Effector memory CD4-positive, alpha-beta T cell (primary cell): Measurements from ENCODE around the gene DAPP1.

Experiments used
- DNase-seq, 3 donors: peaks; one replicate each; pipeline ENCODE4 v3.0.0-alpha.2; 2020
- H3K27ac ChIP-seq: 2 replicates; pipeline ENCODE4 v1.7.0; 2013; ENCODE audit warnings: mild to moderate bottlenecking, low read length, moderate library complexity; ENCODE audit not compliant: insufficient read depth, poor library complexity, severe bottlenecking
- H3K27me3 ChIP-seq: replicated peaks from 2 replicates; pipeline ENCODE4 v1.7.0; 2013; ENCODE audit warnings: mild to moderate bottlenecking, low read length; ENCODE audit not compliant: insufficient read depth, control insufficient read depth, poor library complexity, severe bottlenecking
- H3K36me3 ChIP-seq: 2 replicates; pipeline ENCODE4 v1.7.0; 2013; ENCODE audit warnings: mild to moderate bottlenecking, low read length, moderate library complexity; ENCODE audit not compliant: control insufficient read depth, insufficient read depth
- H3K4me1 ChIP-seq: 2 replicates; pipeline ENCODE4 v1.7.0; 2013; ENCODE audit warnings: low read length, mild to moderate bottlenecking; ENCODE audit not compliant: control insufficient read depth, insufficient read depth, poor library complexity, severe bottlenecking
- H3K4me3 ChIP-seq: 2 replicates; pipeline ENCODE4 v1.7.0; 2013; ENCODE audit warnings: low read length, low read depth, mild to moderate bottlenecking; ENCODE audit not compliant: insufficient read depth, poor library complexity, severe bottlenecking
- H3K9me3 ChIP-seq: 2 replicates; pipeline ENCODE4 v1.7.0; 2013; ENCODE audit warnings: mild to moderate bottlenecking, low read length, moderate library complexity; ENCODE audit not compliant: control insufficient read depth

Gene DAPP1

GRCh38 chr4:99833756-99834155, 17.1 kb downstream of the DAPP1 start:
- H3K9me3 ChIP-seq: no peaks in the 10 kb centered on the region
- H3K4me3 ChIP-seq: no peak overlapping the region
- H3K27me3 ChIP-seq: no peaks in the 10 kb centered on the region
- peaks cover 30% of the 10 kb centered on the region for H3K36me3 ChIP-seq
- no peak overlapping the region for H3K27ac ChIP-seq
- no peak for DNase-seq
- no peaks in the 10 kb centered on the region for H3K4me1 ChIP-seq

DNA sequence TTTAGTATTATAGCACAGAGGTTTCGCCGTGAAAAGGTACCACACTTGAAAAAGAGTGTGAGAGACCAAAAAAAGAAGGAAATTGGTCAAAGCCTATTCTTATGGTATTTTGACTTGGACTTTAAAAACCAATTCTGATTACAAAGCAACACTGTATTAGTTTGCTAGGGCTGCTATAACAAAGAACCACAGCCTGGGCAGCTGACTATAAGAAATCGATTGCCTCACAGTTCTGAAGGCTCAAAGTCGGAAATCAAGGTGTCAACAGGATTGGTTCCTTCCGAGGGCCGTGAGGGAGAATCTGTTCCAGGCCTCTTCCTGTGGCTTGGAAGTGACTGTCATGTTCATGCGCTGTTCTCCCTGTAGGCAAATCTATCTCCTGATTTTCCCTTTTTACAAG, 17.9 kb downstream of the DAPP1 start:
- no peak for DNase-seq
- no peaks in the 10 kb centered on the region for H3K9me3 ChIP-seq
- no peak overlapping the region for H3K27ac ChIP-seq
- no peaks in the 10 kb centered on the region for H3K27me3 ChIP-seq
- no peaks in the 10 kb centered on the region for H3K4me1 ChIP-seq
- H3K4me3 ChIP-seq: no peak overlapping the region
- peaks cover 30% of the 10 kb centered on the region for H3K36me3 ChIP-seq

- Histone ChIP-seq H3K4me1 (no peaks in the 10 kb centered on the region), H3K36me3 (peaks cover 30% of the 10 kb centered on the region)
Observed at GRCh38 chr4:99835942-99836341, 19.3 kb downstream of the DAPP1 start.

GRCh38 chr4:99838927-99839326, 22.3 kb downstream of the DAPP1 start:
- Histone ChIP-seq H3K27ac (no peak overlapping the region), H3K36me3 (peaks cover 37% of the 10 kb centered on the region)

More at GRCh38 chr4:99835942-99836341, 19.3 kb downstream of the DAPP1 start:
- Histone ChIP-seq H3K27ac (no peak overlapping the region), H3K9me3 (no peaks in the 10 kb centered on the region), H3K4me3 (no peak overlapping the region), H3K27me3 (no peaks in the 10 kb centered on the region)
- no peak for DNase-seq

DNA sequence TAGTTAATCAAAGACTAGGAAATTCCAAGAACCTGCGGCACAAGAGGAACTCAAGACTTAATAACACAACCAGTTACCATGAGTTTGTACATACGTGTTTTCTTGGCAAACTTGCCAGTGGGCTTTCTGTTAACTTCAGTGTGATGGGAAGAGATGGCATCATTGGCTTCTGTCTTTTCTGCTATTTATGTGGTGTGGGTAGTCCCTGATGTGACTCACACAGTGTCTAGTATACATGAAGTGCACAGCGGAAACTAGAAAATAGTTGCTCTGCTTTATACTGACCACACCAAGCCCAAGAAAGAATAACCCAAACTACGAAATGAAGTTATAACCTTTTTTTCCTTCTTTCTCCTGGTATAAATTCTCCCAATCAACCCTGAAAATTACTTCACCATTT, 24.5 kb downstream of the DAPP1 start:
- H3K4me1 ChIP-seq: no peaks in the 10 kb centered on the region
- H3K27ac ChIP-seq: no peak overlapping the region
- peaks cover 29% of the 10 kb centered on the region for H3K36me3 ChIP-seq
- no peaks in the 10 kb centered on the region for H3K9me3 ChIP-seq
- H3K4me3 ChIP-seq: no peak overlapping the region
- no peaks in the 10 kb centered on the region for H3K27me3 ChIP-seq
- DNase-seq: no peak

More at GRCh38 chr4:99838927-99839326, 22.3 kb downstream of the DAPP1 start:
- no peaks in the 10 kb centered on the region for H3K9me3 ChIP-seq
- DNase-seq: no peak
- no peaks in the 10 kb centered on the region for H3K27me3 ChIP-seq
- H3K4me1 ChIP-seq: no peaks in the 10 kb centered on the region
- no peak overlapping the region for H3K4me3 ChIP-seq

GRCh38 chr4:99843413-99843812, 26.8 kb downstream of the DAPP1 start:
- Histone ChIP-seq H3K27ac (no peak overlapping the region), H3K27me3 (no peaks in the 10 kb centered on the region), H3K36me3 (peaks cover 12% of the 10 kb centered on the region), H3K9me3 (no peaks in the 10 kb centered on the region), H3K4me1 (no peaks in the 10 kb centered on the region), H3K4me3 (no peak overlapping the region)
- DNase-seq: no peak

GRCh38 chr4:99844048-99844447, 27.4 kb downstream of the DAPP1 start:
- no peak overlapping the region for H3K27ac ChIP-seq
- peaks cover 12% of the 10 kb centered on the region for H3K36me3 ChIP-seq
- H3K27me3 ChIP-seq: no peaks in the 10 kb centered on the region
- no peak overlapping the region for H3K4me3 ChIP-seq
- H3K4me1 ChIP-seq: no peaks in the 10 kb centered on the region
- DNase-seq: no peak
- no peaks in the 10 kb centered on the region for H3K9me3 ChIP-seq

- H3K36me3 ChIP-seq: peaks cover 12% of the 10 kb centered on the region
- peak overlapping the region; percentile 23 for H3K27ac ChIP-seq
- H3K27me3 ChIP-seq: no peaks in the 10 kb centered on the region
- no peaks in the 10 kb centered on the region for H3K9me3 ChIP-seq
- no peak overlapping the region for H3K4me3 ChIP-seq
- DNase-seq: no peak
- H3K4me1 ChIP-seq: no peaks in the 10 kb centered on the region
Observed at GRCh38 chr4:99845179-99845578, 28.6 kb downstream of the DAPP1 start.

DNA sequence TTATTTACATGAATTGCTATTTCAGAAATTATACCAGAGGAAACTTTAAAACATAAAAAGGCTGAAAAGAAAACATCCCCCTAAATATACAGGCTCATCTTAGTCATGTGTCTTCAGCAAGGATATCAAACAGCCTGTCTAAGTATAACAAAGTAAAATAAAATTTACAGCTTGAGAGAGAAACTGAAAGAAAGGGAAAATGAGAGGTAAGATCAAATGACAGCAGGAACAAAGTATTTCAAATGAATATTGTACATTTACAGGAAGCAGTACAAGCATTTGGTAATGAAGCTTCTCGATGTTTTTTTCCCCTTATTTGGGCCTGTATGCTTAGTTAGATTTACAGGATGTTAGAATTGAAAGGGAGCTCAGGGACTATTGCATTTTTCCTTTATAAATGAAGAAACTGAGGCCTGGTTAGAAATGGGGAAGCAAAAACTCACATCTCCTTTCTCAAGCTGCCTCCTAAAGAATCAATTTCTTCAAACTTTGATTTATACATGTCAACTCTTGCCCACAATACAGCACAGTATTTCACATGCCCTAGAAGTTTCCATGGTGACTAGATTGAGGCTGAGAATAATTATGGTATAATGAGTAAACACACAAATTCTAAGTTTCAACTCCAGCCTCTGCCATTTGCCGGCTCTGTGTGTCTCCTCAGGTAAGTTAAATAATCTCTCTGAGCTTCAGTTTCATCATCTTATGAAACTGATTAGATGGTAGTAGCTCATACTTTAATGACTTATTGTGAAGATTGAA, 29.3 kb downstream of the DAPP1 start:
- Histone ChIP-seq H3K27ac (peak overlapping the region; percentile 23), H3K36me3 (peaks cover 12% of the 10 kb centered on the region), H3K4me3 (no peak overlapping the region), H3K9me3 (no peaks in the 10 kb centered on the region), H3K4me1 (no peaks in the 10 kb centered on the region), H3K27me3 (no peaks in the 10 kb centered on the region)
- no peak for DNase-seq

GRCh38 chr4:99846891-99847290, 30.3 kb downstream of the DAPP1 start:
- H3K4me1 ChIP-seq: no peaks in the 10 kb centered on the region
- no peak overlapping the region for H3K27ac ChIP-seq

More at GRCh38 chr4:99846891-99847290, 30.3 kb downstream of the DAPP1 start:
- H3K27me3 ChIP-seq: no peaks in the 10 kb centered on the region
- no peaks in the 10 kb centered on the region for H3K9me3 ChIP-seq
- DNase-seq: no peak
- H3K4me3 ChIP-seq: no peak overlapping the region
- peaks cover 9% of the 10 kb centered on the region for H3K36me3 ChIP-seq
